Spinal cord (tissue), 10 donors: Measurements from ENCODE around the gene GLYATL3. TPM values are rescaled to one million over a fixed set of nuclear protein-coding genes. Genes with fewer than 3 reads are reported as not detected.

Experiments
- DNase-seq, 6 donors: peaks; one replicate each; pipeline versions ENCODE4 v3.0.0 to v3.0.0-alpha.2; 2013 to 2015; ENCODE audit warnings: low spot score in 6 of 6, low read depth in 4 of 6
- H3K27ac ChIP-seq: one replicate; pipeline ENCODE4 v1.5.1; 2013; ENCODE audit warnings: low read depth, low read length, control low read depth
- H3K27me3 ChIP-seq: one replicate; pipeline ENCODE4 v1.6.1; 2013; ENCODE audit warnings: low read length; ENCODE audit not compliant: control insufficient read depth, insufficient read depth
- H3K36me3 ChIP-seq: one replicate; pipeline ENCODE4 v1.6.1; 2013; ENCODE audit warnings: low read length; ENCODE audit not compliant: control insufficient read depth, insufficient read depth
- H3K4me1 ChIP-seq: one replicate; pipeline ENCODE4 v1.6.1; 2013; ENCODE audit warnings: low read length; ENCODE audit not compliant: control insufficient read depth, insufficient read depth
- H3K4me3 ChIP-seq: one replicate; pipeline ENCODE4 v1.5.1; 2013; ENCODE audit warnings: low read depth, low read length, control low read depth
- H3K9me3 ChIP-seq: one replicate; pipeline ENCODE4 v1.6.1; 2013; ENCODE audit warnings: low read length; ENCODE audit not compliant: control insufficient read depth, insufficient read depth
- WGBS: methylation state at CpG from one replicate; pipeline ENCODE4 v1.1.5; 2013; ENCODE audit warnings: missing lambda C conversion rate; ENCODE audit not compliant: insufficient coverage; 5-methylcytosine and 5-hydroxymethylcytosine counted together
- polyA plus RNA-seq, 2 donors: library from polyadenylated mRNA; unstranded; fragments of 120-200 nt; gene quantifications; one replicate each; pipeline ENCODE4 v1.2.1, GENCODE V29; 2013; ENCODE audit not compliant: insufficient read length in 2 of 2
- total RNA-seq, 2 donors: library from RNA; depleted of rRNA in 1 of 2; stranded (reverse); fragments of 120-200 nt in 1 of 2; fragments of >200 nt in 1 of 2; gene quantifications; one replicate each; pipeline versions ENCODE4 v1.2.3 to v1.2.4, GENCODE V29; 2013 to 2014
- donor health status: healthy.

The GLYATL3 gene
- total and polyA plus RNA-seq, 4 donors: not detected

- Histone ChIP-seq H3K4me1 (no peaks in the 10 kb centered on the region), H3K36me3 (no peaks in the 10 kb centered on the region), H3K27me3 (no peaks in the 10 kb centered on the region), H3K4me3 (no peak overlapping the region), H3K9me3 (no peaks in the 10 kb centered on the region), H3K27ac (no peak overlapping the region)
- DNase-seq: no peak
- no CpG with 5 or more reads among the region's 1 CpG for WGBS
Measured at GRCh38 chr6:49576618-49577017, 76.9 kb downstream of the GLYATL3 start.

Other genes starting within 250 kb of the GLYATL3 start
- gene MMUT, start 36.7 kb upstream of the GLYATL3 start, total RNA-seq: 10 to 100 TPM; 24.1 to 38.5 TPM
- gene MMUT, start 36.7 kb upstream of the GLYATL3 start, polyA plus RNA-seq: 10 to 100 TPM; 40.1 to 40.4 TPM
- gene CENPQ, start 36.6 kb upstream of the GLYATL3 start, total RNA-seq: 10 to 100 TPM; 11.6 to 14.1 TPM
- 10 to 100 TPM; 12.9 to 13.2 TPM for gene CENPQ, start 36.6 kb upstream of the GLYATL3 start, polyA plus RNA-seq
- gene C6orf141, start 50.7 kb downstream of the GLYATL3 start, total RNA-seq: 1 to 10 TPM; 1.3 to 1.4 TPM
- gene C6orf141, start 50.7 kb downstream of the GLYATL3 start, polyA plus RNA-seq: 1 to 10 TPM; 4.6 to 5.2 TPM
- gene RHAG, start 136.9 kb downstream of the GLYATL3 start, total RNA-seq: 10 to 100 TPM in 1 of 2 donors, 1 to 10 TPM in 1; 2.4 to 11.0 TPM
- under 1 TPM; 0.27 to 0.53 TPM for gene RHAG, start 136.9 kb downstream of the GLYATL3 start, polyA plus RNA-seq
- gene CRISP2, start 213.6 kb downstream of the GLYATL3 start, total RNA-seq: 1 to 10 TPM in 1 of 2 donors, under 1 TPM in 1; 0.44 to 1.2 TPM
- gene CRISP2, start 213.6 kb downstream of the GLYATL3 start, polyA plus RNA-seq: 1 to 10 TPM; 2.5 to 2.6 TPM
- 1 to 10 TPM in 1 of 2 donors, under 1 TPM in 1; 0.22 to 5.4 TPM for gene CRISP3, start 244.5 kb downstream of the GLYATL3 start, total RNA-seq
- not detected for gene CRISP3, start 244.5 kb downstream of the GLYATL3 start, polyA plus RNA-seq